Stomach (tissue), 4 donors: ENCODE data around the gene HSH2D.

Source experiments
- EP300 ChIP-seq: sonication (generic); formaldehyde crosslinking; IDR thresholded peaks from one replicate; pipeline ENCODE4 v1.6.1; 2017; ENCODE audit warnings: antibody characterized with exemption
- POLR2A ChIP-seq, 4 donors: fragments of 450-650 bp; IDR thresholded peaks; one replicate each; pipeline ENCODE4 v1.6.1; 2016; ENCODE audit warnings: antibody characterized with exemption in 4 of 4, control low read depth in 2 of 4, mild to moderate bottlenecking in 1 of 4, moderate library complexity in 1 of 4
- POLR2AphosphoS5 ChIP-seq, 3 donors: sonication (generic); formaldehyde crosslinking; IDR thresholded peaks; one replicate each; pipeline ENCODE4 v1.6.1; 2016; ENCODE audit warnings: antibody characterized with exemption in 3 of 3
- TF ChIP-seq, protein P1 (sequence below), 7 experiments: fragments of 450-650 bp in 4 of 7; fragments of 200-600 bp in 3 of 7; sonication (generic) in 3 of 7; IDR thresholded peaks; one replicate each; pipeline ENCODE4 v1.5.1; 2016 to 2019; ENCODE audit warnings: antibody characterized with exemption in 7 of 7, control low read depth in 2 of 7, mild to moderate bottlenecking in 1 of 7

DNA sequence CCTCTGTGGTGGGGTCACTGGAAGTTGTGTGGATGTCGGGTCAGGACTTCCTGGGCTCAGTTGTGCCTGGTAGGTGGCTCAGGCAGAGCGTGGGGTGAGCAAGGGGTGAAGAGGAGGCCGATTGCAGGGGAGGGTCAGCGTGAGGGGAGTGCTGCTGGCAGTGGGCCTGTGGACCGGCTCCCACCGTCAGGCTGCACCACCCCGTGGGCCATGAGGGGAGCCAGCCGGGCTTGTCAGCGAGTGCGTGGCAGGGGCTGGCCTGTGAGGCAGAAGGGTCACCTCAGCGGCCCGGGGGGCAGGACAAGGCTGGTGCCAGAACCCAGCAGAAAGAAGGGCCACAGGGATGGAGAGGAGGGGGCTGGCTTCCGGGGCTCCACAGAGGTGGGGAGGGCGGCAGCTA lies 18.5 kb upstream of the HSH2D start:
- TF ChIP-seq POLR2A (IDR thresholded peaks at IDR 0.05) (no peak), EP300 (no peak), POLR2AphosphoS5 (IDR thresholded peaks at IDR 0.05) (no peak)
- TF ChIP-seq, protein P1, sequence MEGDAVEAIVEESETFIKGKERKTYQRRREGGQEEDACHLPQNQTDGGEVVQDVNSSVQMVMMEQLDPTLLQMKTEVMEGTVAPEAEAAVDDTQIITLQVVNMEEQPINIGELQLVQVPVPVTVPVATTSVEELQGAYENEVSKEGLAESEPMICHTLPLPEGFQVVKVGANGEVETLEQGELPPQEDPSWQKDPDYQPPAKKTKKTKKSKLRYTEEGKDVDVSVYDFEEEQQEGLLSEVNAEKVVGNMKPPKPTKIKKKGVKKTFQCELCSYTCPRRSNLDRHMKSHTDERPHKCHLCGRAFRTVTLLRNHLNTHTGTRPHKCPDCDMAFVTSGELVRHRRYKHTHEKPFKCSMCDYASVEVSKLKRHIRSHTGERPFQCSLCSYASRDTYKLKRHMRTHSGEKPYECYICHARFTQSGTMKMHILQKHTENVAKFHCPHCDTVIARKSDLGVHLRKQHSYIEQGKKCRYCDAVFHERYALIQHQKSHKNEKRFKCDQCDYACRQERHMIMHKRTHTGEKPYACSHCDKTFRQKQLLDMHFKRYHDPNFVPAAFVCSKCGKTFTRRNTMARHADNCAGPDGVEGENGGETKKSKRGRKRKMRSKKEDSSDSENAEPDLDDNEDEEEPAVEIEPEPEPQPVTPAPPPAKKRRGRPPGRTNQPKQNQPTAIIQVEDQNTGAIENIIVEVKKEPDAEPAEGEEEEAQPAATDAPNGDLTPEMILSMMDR (IDR thresholded peaks at IDR 0.05) = no peak
